Progenitor cell of endocrine pancreas (in vitro differentiated cells): ENCODE data around the gene ASIC4. TPM values are rescaled to one million over a fixed set of nuclear protein-coding genes. Genes with fewer than 3 reads are reported as not detected.

ENCODE experiments used
- DNase-seq: peaks from one replicate; pipeline ENCODE4 v3.0.0; 2021; ENCODE audit warnings: low spot score; ENCODE audit not compliant: unreplicated experiment
- H3K27ac Mint-ChIP-seq: 2 replicates; pipeline ENCODE4 v1.8.0; 2021; ENCODE audit warnings: mild to moderate bottlenecking, moderate library complexity, mixed read lengths
- H3K27me3 Mint-ChIP-seq: 2 replicates; pipeline ENCODE4 v1.8.0; 2021; ENCODE audit warnings: mixed read lengths
- H3K36me3 Mint-ChIP-seq: 2 replicates; pipeline ENCODE4 v1.8.0; 2022; ENCODE audit warnings: mixed read lengths; ENCODE audit not compliant: insufficient read depth
- H3K4me1 Mint-ChIP-seq: 2 replicates; pipeline ENCODE4 v1.8.0; 2021; ENCODE audit warnings: low read depth, mixed read lengths
- H3K4me3 Mint-ChIP-seq: 2 replicates; pipeline ENCODE4 v1.8.0; 2021; ENCODE audit warnings: low read depth, mild to moderate bottlenecking, moderate library complexity, mixed read lengths
- H3K9me3 Mint-ChIP-seq: 2 replicates; pipeline ENCODE4 v1.8.0; 2021; ENCODE audit warnings: low read depth, mixed read lengths
- total RNA-seq: library from RNA; stranded (reverse); gene quantifications from 2 replicates; pipeline ENCODE4 v1.2.1, GENCODE V29; 2021
- TF ChIP-seq, protein P1 (sequence below): fragments of 200-600 bp; sonication (generic); IDR thresholded peaks from one replicate; pipeline ENCODE4 v1.5.0; 2021; ENCODE audit warnings: antibody characterized with exemption, mild to moderate bottlenecking; ENCODE audit not compliant: unreplicated experiment

ASIC4 gene
- total RNA-seq, 1 donor from 2014 or later = 5.1 TPM

DNA sequence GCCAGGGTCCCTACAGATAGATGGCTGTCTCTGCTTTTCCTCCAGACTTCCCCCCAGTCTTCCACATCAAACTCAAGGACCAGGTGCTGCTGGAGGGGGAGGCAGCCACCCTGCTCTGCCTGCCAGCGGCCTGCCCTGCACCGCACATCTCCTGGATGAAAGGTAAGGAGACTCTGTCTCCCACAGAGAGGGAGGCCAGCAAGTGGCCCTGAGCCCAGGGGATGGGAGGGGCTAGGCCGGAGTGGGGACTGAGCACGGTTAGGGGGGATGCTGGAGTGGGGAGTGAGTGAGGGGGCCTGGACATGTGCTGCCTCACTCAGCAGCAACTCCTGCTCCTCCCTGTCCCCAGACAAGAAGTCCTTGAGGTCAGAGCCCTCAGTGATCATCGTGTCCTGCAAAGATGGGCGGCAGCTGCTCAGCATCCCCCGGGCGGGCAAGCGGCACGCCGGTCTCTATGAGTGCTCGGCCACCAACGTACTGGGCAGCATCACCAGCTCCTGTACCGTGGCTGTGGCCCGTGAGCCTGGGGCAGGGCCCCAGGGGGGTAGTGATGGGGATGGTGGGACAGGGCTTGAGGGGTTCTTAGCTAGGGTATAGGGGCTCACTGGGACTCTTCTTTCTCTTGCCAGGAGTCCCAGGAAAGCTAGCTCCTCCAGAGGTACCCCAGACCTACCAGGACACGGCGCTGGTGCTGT lies 26.0 kb upstream of the ASIC4 start:
- TF ChIP-seq, protein P1, sequence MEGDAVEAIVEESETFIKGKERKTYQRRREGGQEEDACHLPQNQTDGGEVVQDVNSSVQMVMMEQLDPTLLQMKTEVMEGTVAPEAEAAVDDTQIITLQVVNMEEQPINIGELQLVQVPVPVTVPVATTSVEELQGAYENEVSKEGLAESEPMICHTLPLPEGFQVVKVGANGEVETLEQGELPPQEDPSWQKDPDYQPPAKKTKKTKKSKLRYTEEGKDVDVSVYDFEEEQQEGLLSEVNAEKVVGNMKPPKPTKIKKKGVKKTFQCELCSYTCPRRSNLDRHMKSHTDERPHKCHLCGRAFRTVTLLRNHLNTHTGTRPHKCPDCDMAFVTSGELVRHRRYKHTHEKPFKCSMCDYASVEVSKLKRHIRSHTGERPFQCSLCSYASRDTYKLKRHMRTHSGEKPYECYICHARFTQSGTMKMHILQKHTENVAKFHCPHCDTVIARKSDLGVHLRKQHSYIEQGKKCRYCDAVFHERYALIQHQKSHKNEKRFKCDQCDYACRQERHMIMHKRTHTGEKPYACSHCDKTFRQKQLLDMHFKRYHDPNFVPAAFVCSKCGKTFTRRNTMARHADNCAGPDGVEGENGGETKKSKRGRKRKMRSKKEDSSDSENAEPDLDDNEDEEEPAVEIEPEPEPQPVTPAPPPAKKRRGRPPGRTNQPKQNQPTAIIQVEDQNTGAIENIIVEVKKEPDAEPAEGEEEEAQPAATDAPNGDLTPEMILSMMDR = no peak
- Mint-ChIP-seq H3K4me1 (no peaks in the 10 kb centered on the region), H3K4me3 (no peak overlapping the region), H3K27me3 (peaks cover 60% of the 10 kb centered on the region), H3K36me3 (no peaks in the 10 kb centered on the region), H3K27ac (no peak overlapping the region), H3K9me3 (no peaks in the 10 kb centered on the region)
- no peak for DNase-seq

- H3K4me1 Mint-ChIP-seq = no peaks in the 10 kb centered on the region
- TF ChIP-seq, protein P1 = no peak
- H3K4me3 Mint-ChIP-seq = no peak overlapping the region
These were observed 25.5 kb upstream of the ASIC4 start for GRCh38 chr2:219488844-219489194.

DNA sequence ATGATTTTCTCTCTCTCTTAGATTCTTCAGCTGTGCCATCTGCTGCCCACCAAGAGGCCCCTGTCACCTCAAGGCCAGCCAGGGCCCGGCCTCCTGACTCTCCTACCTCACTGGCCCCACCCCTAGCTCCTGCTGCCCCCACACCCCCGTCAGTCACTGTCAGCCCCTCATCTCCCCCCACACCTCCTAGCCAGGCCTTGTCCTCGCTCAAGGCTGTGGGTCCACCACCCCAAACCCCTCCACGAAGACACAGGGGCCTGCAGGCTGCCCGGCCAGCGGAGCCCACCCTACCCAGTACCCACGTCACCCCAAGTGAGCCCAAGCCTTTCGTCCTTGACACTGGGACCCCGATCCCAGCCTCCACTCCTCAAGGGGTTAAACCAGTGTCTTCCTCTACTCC lies 25.0 kb upstream of the ASIC4 start:
- Mint-ChIP-seq H3K27me3 (peaks cover 65% of the 10 kb centered on the region), H3K9me3 (no peaks in the 10 kb centered on the region), H3K4me1 (no peaks in the 10 kb centered on the region), H3K27ac (no peak overlapping the region), H3K4me3 (no peak overlapping the region), H3K36me3 (no peaks in the 10 kb centered on the region)
- no peak for DNase-seq
- TF ChIP-seq, protein P1 = no peak

More at GRCh38 chr2:219488844-219489194, 25.5 kb upstream of the ASIC4 start:
- Mint-ChIP-seq H3K36me3 (no peaks in the 10 kb centered on the region), H3K9me3 (no peaks in the 10 kb centered on the region), H3K27me3 (peaks cover 65% of the 10 kb centered on the region), H3K27ac (no peak overlapping the region)
- DNase-seq = no peak

GRCh38 chr2:219490186-219490585 lies 24.1 kb upstream of the ASIC4 start:
- Mint-ChIP-seq H3K4me3 (no peak overlapping the region), H3K4me1 (no peaks in the 10 kb centered on the region), H3K27ac (no peak overlapping the region), H3K9me3 (no peaks in the 10 kb centered on the region), H3K36me3 (no peaks in the 10 kb centered on the region), H3K27me3 (peaks cover 70% of the 10 kb centered on the region)
- TF ChIP-seq, protein P1 = no peak
- no peak for DNase-seq

- H3K9me3 Mint-ChIP-seq = no peaks in the 10 kb centered on the region
- no peak overlapping the region for H3K27ac Mint-ChIP-seq
- H3K27me3 Mint-ChIP-seq = peaks cover 70% of the 10 kb centered on the region
- no peak overlapping the region for H3K4me3 Mint-ChIP-seq
- no peaks in the 10 kb centered on the region for H3K36me3 Mint-ChIP-seq
- no peak for DNase-seq
- TF ChIP-seq, protein P1 = no peak
- H3K4me1 Mint-ChIP-seq = no peaks in the 10 kb centered on the region
These were observed 23.6 kb upstream of the ASIC4 start for GRCh38 chr2:219490600-219491130.
